NCI-H146 treated with DMSO at 0.1 percent for 48 hours (cell line): ENCODE measurements around the gene HYOU1.
"Not testable (repeated sequence)": the region's sequence is repeated elsewhere in the genome, so short reads cannot be mapped to it uniquely, and the experiment has no call there.

ENCODE experiments used
- DNase-seq: peaks from one replicate; lab custom pipeline; 2025; ENCODE audit not compliant: unreplicated experiment; lab: John Stamatoyannopoulos, UW

HYOU1 gene

DNA sequence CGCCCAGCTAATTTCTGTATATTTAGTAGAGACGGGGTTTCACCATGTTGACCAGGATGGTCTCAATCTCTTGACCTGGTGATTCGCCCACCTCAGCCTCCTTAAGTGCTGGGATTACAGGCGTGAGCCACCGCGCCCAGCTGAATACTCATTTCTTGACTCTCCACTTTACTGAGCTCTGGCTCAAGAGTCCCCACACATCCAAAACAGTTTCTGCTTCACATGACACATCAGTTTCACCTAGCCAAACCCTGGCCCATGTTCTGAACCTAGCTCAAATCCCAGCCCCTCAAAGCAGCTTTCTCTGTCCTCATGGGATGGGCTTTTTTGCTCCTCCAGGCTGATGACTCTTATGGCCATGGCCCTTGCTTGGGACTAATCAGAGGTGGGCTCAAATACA lies 9.8 kb downstream of the HYOU1 start:
- no peak for DNase-seq

GRCh38 chr11:119046489-119046888 lies 10.5 kb downstream of the HYOU1 start:
- DNase-seq, result no peak

- no peak for DNase-seq
These were observed 12.3 kb downstream of the HYOU1 start for GRCh38 chr11:119044708-119045107.

DNA sequence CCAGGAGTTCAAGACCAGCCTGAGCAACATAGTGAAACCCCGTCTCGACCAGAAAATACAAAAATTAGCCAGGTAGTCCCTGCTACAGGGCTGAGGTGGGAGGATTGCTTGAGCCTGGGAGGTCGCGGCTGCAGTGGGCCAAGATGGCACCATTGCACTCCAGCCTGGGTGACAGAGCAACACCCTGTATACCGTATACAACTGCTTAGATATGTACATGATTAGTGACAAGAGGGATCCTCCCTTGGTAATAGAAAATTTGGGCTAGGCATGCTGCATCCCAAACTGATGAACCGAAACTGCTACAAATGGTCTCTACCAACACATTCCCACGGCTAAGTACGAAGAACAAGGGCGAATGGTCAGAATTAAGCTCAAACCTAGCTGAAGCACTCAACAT lies 14.1 kb downstream of the HYOU1 start:
- no peak for DNase-seq

GRCh38 chr11:119041821-119042514 lies 15.0 kb downstream of the HYOU1 start:
- DNase-seq, result no peak

GRCh38 chr11:119039471-119039870 lies 17.5 kb downstream of the HYOU1 start:
- DNase-seq, result not testable (repeated sequence)

DNA sequence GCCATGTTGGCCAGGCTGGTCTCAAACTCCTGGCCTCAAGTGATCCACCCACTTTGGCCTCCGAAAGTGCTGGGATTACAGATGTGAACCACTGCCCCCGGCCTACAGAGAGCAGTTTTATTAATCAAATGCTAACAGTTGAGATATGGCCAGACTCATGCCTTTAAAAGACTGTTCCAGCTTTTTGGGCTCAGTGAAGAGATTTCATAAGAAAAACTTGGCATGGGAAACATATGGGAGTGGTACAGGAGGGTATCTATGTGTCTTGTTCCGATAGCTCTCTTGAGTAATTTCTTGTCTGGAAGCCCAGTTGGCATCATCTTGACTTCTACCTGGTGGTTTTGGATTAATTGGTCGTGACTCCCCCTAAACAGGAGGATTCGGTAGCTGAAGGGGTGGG lies 18.1 kb downstream of the HYOU1 start:
- no peak for DNase-seq

DNA sequence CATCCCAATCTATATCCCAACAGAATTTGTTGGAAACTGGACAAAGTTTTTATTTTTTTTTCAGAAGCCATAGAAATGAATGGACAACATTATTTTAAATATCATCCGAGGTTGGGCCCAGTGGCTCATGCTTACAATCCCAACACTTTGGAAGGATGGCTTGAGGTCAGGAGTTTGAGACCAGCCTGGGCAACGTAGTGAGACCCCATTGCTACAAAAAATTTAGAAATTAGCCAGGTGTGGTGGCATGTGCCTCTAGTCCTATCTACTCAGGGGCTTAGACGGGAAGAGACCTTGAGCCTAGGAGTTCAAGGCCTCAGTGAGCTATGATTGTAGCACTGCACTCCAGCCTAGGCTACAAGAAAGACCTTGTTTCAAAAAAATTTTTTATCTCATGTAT lies 22.2 kb downstream of the HYOU1 start:
- DNase-seq, result no peak

- DNase-seq, result not testable (repeated sequence)
These were observed 23.6 kb downstream of the HYOU1 start for GRCh38 chr11:119033421-119033820.

DNA sequence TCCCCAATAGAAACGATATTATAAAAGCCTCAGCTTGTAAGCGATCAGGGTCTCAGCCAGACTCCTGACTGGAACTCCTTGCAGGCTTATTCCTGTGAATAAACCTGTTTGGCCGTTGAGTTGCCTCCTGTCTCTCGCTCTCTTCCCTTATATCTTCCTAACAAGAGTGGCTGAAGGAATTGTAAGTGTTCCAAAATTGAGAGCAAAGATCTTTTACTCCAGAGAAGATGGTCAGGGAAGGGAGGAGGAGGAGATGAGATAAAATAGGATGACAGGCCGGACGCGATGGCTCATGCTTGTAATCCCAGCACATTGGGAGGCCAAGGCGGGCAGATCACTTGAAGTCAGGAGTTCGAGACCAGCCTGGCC lies 25.1 kb downstream of the HYOU1 start:
- no peak for DNase-seq

DNA sequence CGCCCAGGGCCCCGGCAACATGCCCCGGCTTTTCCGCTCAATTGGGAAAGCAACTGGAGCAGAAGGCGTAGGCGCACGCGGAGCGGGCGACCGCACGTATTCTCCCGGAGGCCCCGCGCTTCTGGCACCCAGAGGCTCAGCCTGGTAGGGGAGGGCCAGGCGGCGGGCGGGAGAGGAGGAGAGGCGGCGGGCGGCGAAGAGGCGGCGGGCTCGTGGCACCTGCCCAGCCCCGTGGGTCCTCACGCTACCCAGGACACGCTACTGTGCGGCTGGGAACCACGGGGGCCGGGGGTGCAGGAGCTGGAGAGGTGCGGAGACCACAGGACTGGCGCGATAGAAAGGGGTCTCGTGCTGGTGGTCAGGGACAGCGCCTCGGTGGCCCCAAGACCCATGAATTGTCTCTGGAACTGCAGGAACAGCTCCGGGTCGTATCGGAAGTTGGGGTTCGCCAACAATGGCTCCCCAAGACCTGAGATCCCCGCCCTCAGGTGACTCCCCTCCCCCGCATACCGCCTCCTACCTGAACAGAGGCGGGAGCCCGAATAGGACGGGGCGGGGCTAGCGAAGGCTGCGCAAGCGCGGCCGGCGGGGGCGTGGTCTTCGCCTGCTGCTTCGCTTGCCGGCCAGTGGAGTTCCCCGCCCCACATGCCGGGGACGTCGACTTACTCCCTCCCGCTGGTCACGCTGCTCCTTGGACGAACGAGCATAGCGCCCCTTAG lies 26.5 kb downstream of the HYOU1 start, which contains the start of gene SLC37A4:
Gene SLC37A4, minus strand, starts transcription at position 549 of the 719 bp plus-strand sequence.
- DNase-seq, result peak; percentile 90

DNA sequence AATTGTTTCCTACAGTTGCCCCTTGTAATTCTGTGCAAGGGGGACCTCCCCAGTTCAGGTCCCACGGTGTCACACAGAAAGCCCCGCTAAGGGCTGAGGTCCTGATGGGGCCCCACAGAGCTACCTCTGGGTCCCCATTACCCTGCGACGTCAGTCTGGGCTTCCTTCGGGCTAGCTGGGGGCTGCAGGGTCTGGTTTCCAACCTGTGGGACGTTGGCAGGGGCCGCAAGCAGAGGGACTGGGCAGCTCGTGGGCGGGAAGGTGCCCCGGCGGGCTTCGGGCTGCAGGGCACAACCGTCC lies 27.0 kb downstream of the HYOU1 start:
- DNase-seq, result no peak

DNA sequence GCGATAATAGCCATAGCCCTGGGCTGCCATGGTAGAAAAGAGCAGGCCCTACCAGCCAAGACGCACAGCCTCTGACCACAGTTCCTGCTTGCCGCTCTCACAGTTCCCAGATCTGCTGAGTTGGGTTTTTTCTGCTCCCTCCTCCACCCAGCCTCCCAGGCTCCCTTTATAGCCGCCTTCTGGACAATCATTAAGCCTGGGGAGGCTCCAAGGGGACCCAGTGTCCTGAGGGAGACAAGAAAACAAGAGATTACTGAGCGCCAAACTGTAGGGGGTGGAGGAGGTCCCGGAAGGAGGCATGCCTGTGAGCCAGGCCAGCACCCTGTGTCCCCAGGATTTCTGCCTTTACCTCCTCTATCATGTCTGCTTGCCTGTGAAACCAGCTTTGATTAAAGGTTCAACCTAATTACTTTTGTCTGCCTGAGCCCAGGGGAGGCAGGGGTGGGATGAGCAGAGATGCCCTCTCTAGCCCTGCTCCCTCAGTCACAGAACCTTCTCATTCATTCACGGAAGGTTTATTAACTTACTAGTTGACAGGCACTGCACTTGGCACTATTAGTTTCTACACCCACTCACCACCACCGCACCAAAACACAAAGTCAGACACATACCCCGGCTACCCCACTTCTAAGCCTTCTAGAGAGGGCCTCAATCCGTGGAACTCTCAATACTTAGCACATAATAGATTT lies 27.5 kb downstream of the HYOU1 start:
- DNase-seq, result no peak

DNA sequence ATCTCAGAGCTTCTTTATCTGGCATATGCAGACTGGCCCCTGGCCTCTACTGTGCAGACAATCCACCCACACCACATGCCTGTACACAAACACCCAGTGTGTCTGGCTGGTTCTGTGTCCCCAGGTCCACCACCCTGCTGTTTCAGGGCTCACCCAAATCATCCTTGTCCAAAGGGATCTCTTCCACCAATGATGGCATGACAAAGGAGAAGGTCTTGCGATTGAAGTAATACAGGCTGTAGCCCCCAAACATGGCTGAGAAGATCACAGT lies 28.0 kb downstream of the HYOU1 start:
- DNase-seq, result no peak

- no peak for DNase-seq
These were observed 28.5 kb downstream of the HYOU1 start for GRCh38 chr11:119028346-119029068.

GRCh38 chr11:119027561-119028345 lies 29.3 kb downstream of the HYOU1 start:
- DNase-seq, result no peak

- no peak for DNase-seq
These were observed 30.0 kb downstream of the HYOU1 start for GRCh38 chr11:119026970-119027369.

- no peak for DNase-seq
These were observed 30.8 kb downstream of the HYOU1 start for GRCh38 chr11:119025978-119026766.

- no peak for DNase-seq
These were observed 31.5 kb downstream of the HYOU1 start for GRCh38 chr11:119025541-119025940.

- no peak for DNase-seq
These were observed 31.9 kb downstream of the HYOU1 start for GRCh38 chr11:119025099-119025473.
